Activated CD8-positive, alpha-beta T cell treated with anti-CD3 and anti-CD28 coated beads for 36 hours (primary cell): ENCODE results near the gene SGK1. TPM values are rescaled to one million over a fixed set of nuclear protein-coding genes. Genes with fewer than 3 reads are reported as not detected.

Experiments
- ATAC-seq: fragments of 200-7000 bp; cut with Tn5 transposase; one replicate; pipeline ENCODE4 v1.10.0; 2021; ENCODE audit warnings: mild to moderate bottlenecking, moderate library complexity
- CTCF ChIA-PET: fragments of 350-600 bp; sonication (Branson Sonifier 250); formaldehyde crosslinking; loops from one replicate; lab custom pipeline; 2021; ENCODE audit warnings: antibody characterized with exemption; lab: Charles Lee
- POLR2A ChIA-PET: fragments of 350-600 bp; sonication (Branson Sonifier 250); formaldehyde crosslinking; loops from one replicate; lab custom pipeline; 2021; ENCODE audit warnings: antibody characterized with exemption; lab: Charles Lee
- DNase-seq: peaks from one replicate; pipeline ENCODE4 v3.0.0-alpha.2; 2020
- H3K27ac Mint-ChIP-seq: one replicate; pipeline ENCODE4 v1.8.0; 2021; ENCODE audit warnings: mild to moderate bottlenecking, mixed read lengths
- H3K27me3 Mint-ChIP-seq: one replicate; pipeline ENCODE4 v1.8.0; 2021; ENCODE audit warnings: mixed read lengths
- H3K36me3 Mint-ChIP-seq: one replicate; pipeline ENCODE4 v1.8.0; 2021; ENCODE audit warnings: low read depth, mixed read lengths
- H3K4me1 Mint-ChIP-seq: one replicate; pipeline ENCODE4 v1.8.0; 2021; ENCODE audit warnings: low read depth, mixed read lengths
- H3K4me3 Mint-ChIP-seq: one replicate; pipeline ENCODE4 v1.8.0; 2021; ENCODE audit warnings: mild to moderate bottlenecking, moderate library complexity, mixed read lengths
- H3K9me3 Mint-ChIP-seq: one replicate; pipeline ENCODE4 v1.8.0; 2021; ENCODE audit warnings: mixed read lengths
- intact Hi-C: fragments of 100-400 bp; cut with micrococcal nuclease; formaldehyde crosslinking; loops from one replicate; pipeline ENCODE4 v1.10.0; 2022
- total RNA-seq, 2 experiments: library from RNA; stranded (reverse); gene quantifications; one replicate each; pipeline ENCODE4 v1.2.3, GENCODE V29; 2021
- TF ChIP-seq, protein P1 (sequence below): fragments of 200-600 bp; IDR thresholded peaks from one replicate; pipeline ENCODE4 v1.8.0; 2022; ENCODE audit warnings: antibody characterized with exemption, mild to moderate bottlenecking

Gene SGK1
- total RNA-seq, 2 experiments from 2014 or later: 46.4 to 53.4 TPM

DNA sequence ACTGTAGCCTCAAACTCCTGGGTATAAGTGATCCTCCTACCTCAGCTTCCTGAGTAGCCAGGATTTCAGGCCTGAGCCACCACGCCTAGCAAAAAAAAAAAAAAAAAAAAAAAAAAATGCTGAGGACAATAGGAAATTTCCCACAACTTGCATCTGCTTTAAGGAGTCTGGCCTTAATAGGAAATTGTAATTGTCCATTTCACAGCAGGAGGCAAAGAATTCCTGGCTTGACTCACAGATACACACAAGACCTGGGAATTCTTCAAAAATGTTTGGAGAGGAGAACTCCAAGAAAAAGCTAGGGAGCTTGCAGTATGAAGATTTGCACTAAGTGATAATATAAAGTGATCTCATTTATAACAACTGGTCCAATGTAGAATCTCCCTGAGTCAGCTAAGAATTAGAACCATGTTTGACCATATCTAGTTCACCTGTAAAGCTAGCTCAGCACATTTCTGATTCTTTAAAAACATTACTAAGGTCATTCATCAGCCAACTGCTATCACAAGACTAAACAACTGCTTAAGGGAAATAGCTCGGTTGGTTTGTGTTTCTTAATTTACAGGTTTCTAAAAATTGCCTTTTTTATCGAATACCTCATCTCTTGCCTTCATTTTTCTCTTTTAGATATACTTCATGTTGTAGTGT lies 185.3 kb downstream of the SGK1 start:
- DNase-seq (no peak), ATAC-seq (no peak)
- H3K27ac Mint-ChIP-seq: no peak overlapping the region
- peaks cover 4% of the 10 kb centered on the region for H3K27me3 Mint-ChIP-seq
- H3K36me3 Mint-ChIP-seq: no peaks in the 10 kb centered on the region
- peaks cover 9% of the 10 kb centered on the region for H3K9me3 Mint-ChIP-seq
- H3K4me3 Mint-ChIP-seq: no peak overlapping the region
- CTCF ChIA-PET: interaction anchor here (0.9 to 2.8 kb wide), 4 partner anchors 9 to 21 kb away, joined by 3 to 23 read pairs (median 3); no protein-coding TSS in a partner anchor
- TF ChIP-seq, protein P1, sequence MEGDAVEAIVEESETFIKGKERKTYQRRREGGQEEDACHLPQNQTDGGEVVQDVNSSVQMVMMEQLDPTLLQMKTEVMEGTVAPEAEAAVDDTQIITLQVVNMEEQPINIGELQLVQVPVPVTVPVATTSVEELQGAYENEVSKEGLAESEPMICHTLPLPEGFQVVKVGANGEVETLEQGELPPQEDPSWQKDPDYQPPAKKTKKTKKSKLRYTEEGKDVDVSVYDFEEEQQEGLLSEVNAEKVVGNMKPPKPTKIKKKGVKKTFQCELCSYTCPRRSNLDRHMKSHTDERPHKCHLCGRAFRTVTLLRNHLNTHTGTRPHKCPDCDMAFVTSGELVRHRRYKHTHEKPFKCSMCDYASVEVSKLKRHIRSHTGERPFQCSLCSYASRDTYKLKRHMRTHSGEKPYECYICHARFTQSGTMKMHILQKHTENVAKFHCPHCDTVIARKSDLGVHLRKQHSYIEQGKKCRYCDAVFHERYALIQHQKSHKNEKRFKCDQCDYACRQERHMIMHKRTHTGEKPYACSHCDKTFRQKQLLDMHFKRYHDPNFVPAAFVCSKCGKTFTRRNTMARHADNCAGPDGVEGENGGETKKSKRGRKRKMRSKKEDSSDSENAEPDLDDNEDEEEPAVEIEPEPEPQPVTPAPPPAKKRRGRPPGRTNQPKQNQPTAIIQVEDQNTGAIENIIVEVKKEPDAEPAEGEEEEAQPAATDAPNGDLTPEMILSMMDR: no peak
- intact Hi-C loops: no loop called here
- POLR2A ChIA-PET: interaction anchor here (1.0 kb wide), 1 partner anchor 13 kb away, joined by 3 read pairs; no protein-coding TSS in a partner anchor
- no peaks in the 10 kb centered on the region for H3K4me1 Mint-ChIP-seq

DNA sequence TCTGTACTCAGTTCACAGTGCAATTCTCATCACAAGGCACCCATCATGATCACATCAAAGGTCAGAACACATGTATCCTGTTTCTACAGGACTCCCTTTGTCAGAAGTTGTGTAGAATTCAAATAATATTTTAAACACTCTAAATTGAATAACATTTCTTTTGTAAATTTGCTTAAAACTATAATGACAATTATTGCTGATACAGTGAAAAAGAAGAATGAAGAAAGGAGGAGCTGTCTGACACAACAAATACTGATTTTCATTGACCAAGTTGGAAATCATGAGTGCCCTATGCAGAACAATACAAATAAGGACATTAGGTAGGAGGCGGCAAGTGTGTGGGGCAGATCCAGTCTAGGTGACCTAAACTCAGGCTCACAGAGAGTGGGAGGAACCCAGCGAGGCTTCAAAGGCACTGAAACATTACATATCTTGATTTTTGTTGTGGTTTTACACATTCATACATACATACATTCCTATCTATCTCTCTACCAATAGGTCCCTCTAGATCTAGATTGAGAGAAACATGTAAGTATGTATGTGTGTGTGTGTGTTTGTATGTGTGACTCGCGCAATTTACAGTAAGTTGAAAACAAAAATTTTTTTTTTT lies 186.3 kb downstream of the SGK1 start:
- POLR2A ChIA-PET: no interaction called here
- CTCF ChIA-PET: interaction anchor here (2.8 kb wide), 1 partner anchor 8 kb away, joined by 23 read pairs; no protein-coding TSS in a partner anchor
- TF ChIP-seq, protein P1: no peak
- H3K27me3 Mint-ChIP-seq: peaks cover 2% of the 10 kb centered on the region
- H3K9me3 Mint-ChIP-seq: peaks cover 9% of the 10 kb centered on the region
- H3K4me3 Mint-ChIP-seq: no peak overlapping the region
- no peaks in the 10 kb centered on the region for H3K4me1 Mint-ChIP-seq
- H3K36me3 Mint-ChIP-seq: no peaks in the 10 kb centered on the region
- H3K27ac Mint-ChIP-seq: no peak overlapping the region
- peak; percentile 27 for ATAC-seq
- no peak for DNase-seq
- intact Hi-C loops: no loop called here

DNA sequence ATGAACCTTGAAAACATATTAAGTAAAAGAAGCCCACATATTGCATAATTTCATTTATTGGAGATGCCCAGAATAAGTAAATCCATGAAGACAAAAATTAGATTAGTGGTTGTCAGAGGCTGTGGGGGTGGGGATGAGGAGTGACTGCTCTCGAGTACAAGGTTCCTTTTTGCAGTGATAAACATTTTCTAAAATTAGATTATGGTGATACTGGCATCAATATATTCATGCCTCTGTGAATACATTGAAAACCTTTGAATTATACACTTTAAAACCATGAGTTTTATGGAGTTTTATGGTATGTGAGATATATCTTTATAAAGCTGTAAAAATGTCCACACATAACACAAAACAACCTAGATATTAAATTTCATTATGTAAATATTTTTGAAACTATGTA lies 189.8 kb downstream of the SGK1 start:
- peaks cover 2% of the 10 kb centered on the region for H3K4me1 Mint-ChIP-seq
- intact Hi-C loops: loop anchor here (10.0 kb wide), 1 partner anchor 697 kb away; no protein-coding TSS in a partner anchor
- H3K4me3 Mint-ChIP-seq: no peak overlapping the region
- TF ChIP-seq, protein P1: no peak
- DNase-seq: no peak
- peaks cover 9% of the 10 kb centered on the region for H3K9me3 Mint-ChIP-seq
- no peak for ATAC-seq
- no peak overlapping the region for H3K27ac Mint-ChIP-seq
- POLR2A ChIA-PET: no interaction called here
- H3K27me3 Mint-ChIP-seq: no peaks in the 10 kb centered on the region
- no peaks in the 10 kb centered on the region for H3K36me3 Mint-ChIP-seq
- CTCF ChIA-PET: interaction anchor here (1.1 to 2.7 kb wide), 3 partner anchors 16 to 812 kb away, joined by 3 to 14 read pairs (median 3); no protein-coding TSS in a partner anchor

DNA sequence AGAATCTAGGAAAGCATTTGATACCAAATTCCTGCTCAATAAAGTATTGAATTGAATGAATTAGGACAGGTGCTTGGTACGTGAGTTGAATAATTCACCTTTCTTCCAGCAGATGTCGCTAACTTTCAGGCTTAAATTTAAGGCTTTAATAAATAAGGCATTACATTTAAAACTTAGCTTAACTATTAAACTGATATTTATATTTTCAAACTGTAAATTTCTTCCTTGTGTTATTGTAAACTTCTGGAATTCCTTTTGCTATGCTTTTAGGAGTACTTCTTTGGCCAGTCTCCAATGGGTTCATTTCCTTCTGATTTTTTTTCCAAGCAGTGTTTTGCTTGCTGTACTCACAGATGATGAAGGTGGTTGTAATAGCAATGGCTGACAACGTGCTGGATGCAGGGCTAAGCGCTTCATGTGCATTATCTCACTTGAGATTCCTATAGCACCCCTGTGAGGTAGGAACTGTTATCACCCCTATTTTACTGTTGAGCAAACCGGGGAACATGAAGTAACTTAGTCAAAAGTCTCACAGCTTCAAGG lies 194.2 kb downstream of the SGK1 start:
- no peaks in the 10 kb centered on the region for H3K36me3 Mint-ChIP-seq
- DNase-seq (peak; percentile 30), ATAC-seq (peak; percentile 90)
- H3K4me1 Mint-ChIP-seq: peaks cover 2% of the 10 kb centered on the region
- TF ChIP-seq, protein P1: peak; percentile 91
- H3K4me3 Mint-ChIP-seq: no peak overlapping the region
- intact Hi-C loops: loop anchor here (10.0 kb wide), 1 partner anchor 701 kb away; no protein-coding TSS in a partner anchor
- POLR2A ChIA-PET: no interaction called here
- CTCF ChIA-PET: interaction anchor here (0.6 to 5.6 kb wide), 50 partner anchors 10 to 1299 kb away, joined by 3 to 61 read pairs (median 5); no protein-coding TSS in a partner anchor
- no peaks in the 10 kb centered on the region for H3K9me3 Mint-ChIP-seq
- no peaks in the 10 kb centered on the region for H3K27me3 Mint-ChIP-seq
- no peak overlapping the region for H3K27ac Mint-ChIP-seq
